GM21529 (cell line): Measurements from ENCODE around the gene SAP30L.

Experiments used
- ATAC-seq: cut with Tn5 transposase; IDR thresholded peaks from one replicate; pipeline ENCODE4 v1.9.1; 2021; ENCODE audit not compliant: unreplicated experiment

The SAP30L gene

DNA sequence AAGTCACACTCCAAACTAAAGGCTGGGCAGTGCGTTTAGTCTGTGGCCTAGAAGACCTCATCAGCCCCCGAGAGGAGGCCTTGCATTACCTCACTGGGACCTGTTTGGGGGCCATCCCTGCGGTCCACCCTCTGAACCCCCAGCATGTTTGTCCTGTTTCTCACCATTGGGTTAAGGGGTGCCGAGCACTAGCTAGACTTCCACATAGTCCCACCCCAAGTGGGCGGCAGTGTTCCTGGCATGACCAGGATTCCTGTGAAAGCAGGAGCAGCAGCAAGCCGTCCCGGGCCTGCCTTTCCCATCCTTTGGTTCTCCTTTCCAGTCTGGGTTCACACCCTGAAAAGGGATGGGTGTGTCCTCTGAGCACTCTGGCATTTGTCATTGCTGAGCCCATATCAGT, 26.6 kb upstream of the SAP30L start:
- ATAC-seq: no peak

DNA sequence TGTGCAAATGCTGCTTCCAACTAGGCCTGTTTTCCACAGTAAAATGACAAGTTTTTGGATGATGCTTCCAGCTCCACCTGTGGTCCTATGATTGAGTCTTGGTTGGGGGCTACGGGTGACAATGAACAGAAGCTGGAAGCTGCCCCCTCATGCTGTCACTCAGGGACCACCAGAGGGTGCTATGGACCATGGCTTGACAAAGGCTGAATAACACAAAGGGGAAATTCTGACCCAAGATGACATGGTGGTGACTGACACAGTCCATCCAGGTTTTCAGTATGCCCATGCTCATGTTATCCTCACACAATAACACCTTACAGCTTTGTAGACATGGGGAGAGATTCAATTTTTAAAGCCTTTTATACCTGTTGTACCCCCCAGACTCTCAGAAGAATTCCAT, 23.9 kb upstream of the SAP30L start:
- ATAC-seq: no peak

DNA sequence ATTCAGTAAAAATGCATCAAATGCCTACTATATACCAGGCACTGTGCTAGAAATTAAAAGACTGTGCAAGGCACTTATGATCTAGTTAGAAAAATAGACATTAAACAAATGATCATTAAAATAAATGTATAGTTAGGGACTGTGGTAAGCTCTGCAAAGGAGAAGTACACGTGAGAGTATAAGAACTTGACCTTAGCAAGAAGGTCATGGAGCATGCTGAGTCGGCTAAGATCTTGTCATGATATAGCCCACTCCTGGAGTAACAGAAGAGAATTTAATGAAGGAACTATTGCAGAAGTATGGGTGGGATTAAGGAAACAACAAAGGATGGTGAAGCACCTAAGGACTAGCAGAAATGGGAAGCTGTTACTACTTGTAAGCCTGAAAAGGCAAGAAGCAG, 23.5 kb upstream of the SAP30L start:
- no peak for ATAC-seq

DNA sequence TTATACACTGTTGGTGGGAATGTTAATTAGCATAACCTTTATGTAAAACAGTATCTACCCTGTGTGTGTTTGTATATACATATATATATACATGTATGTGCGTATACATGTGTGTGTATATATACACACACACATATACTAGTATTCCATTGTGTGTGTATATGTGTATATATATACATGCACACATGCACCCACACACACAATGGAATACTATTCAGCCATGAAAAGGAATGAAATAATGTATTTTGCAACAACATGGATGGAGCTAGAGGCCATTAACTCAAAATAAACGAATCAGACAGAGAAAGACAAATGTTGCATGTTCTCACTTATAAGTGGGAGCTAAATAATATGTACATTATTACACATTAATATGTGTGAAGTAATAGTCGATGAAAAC, 17.6 kb upstream of the SAP30L start:
- no peak for ATAC-seq

DNA sequence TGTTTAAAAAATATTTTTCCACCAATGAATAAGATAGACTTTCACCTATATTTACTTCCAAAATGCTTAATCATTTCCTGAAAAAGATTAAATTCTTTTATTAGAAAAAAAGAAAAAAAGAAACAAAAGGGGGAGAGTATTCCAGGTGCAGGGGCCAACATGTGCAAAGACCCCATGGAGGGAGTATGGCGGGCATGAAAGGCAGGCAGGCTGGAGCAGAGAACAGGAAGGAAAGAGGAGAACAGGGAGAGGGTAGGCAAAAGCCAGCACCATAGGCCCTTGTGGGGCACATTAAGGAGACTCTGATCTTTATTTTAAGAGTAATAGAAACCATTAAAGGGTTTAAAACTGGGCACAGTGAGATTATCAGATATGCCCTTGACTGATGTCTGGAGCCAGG, 16.5 kb upstream of the SAP30L start:
- no peak for ATAC-seq

DNA sequence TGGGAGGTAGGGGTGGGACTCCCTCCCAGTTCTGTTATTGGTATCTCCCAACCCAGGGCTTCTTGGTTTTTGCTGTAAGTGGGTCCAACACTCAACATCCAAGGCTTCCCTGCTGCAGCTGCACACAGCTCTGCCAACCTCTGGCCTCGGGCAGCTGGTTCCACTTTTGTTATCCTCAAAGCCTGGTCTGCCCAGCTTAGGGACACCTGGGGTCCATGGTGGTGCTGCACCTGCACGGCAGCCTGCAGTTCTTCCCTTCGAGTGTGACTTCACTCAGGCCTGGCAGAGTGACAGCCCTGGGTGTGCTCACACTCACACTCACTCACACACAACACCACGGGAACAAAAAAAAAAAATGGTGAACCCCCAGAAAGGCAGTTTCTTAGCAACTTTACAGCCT, 15.3 kb upstream of the SAP30L start:
- no peak for ATAC-seq

DNA sequence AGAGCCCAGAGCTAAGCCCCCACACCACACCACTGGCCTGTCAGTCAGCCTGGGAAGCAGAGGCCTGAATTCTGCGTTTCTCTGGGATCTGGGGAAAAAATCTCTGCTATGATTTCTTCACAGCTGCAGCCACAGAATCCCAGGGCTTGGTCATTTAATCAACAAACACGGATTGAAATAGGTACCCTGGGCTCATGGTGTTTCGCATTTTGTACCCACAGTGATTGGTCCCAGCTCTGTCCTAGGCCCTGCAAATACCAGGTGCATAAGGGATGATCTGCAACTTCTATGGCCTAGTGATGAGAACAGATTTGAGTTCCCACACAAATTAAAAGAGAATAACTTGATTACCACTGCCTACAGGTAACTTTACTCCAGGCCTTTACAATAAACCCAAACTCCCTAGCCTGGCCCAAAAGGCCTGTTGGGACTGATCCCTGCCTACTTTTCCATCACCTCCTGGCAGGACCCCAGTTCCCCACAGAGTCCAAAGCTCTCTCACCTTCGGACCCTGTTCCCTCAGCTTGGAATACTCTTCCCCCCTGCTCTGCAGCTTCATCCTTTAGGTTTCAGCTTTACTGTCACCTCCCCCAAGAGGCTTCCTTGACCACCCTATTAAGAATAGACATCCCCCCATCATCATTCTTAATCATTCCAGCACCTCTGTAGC, 14.7 kb upstream of the SAP30L start:
- ATAC-seq: no peak

DNA sequence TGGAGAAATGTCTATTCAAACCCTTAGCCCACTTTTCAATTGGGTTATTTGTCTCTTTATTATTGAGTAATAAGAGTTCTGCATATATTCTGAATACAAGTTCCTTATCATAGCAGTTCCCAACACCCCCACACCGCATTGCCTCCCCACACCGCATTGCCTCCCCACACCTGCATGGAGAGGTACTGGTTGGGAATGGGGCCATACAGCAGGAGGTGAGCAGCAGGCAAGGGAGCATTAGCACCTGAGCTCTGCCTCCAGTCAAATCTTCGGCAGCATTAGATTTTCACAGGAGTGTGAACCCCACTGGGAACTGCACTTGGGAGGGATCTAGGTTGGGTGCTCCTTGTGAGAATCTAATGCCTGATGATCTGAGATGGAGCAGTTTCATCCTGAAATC, 10.6 kb upstream of the SAP30L start:
- ATAC-seq: no peak

DNA sequence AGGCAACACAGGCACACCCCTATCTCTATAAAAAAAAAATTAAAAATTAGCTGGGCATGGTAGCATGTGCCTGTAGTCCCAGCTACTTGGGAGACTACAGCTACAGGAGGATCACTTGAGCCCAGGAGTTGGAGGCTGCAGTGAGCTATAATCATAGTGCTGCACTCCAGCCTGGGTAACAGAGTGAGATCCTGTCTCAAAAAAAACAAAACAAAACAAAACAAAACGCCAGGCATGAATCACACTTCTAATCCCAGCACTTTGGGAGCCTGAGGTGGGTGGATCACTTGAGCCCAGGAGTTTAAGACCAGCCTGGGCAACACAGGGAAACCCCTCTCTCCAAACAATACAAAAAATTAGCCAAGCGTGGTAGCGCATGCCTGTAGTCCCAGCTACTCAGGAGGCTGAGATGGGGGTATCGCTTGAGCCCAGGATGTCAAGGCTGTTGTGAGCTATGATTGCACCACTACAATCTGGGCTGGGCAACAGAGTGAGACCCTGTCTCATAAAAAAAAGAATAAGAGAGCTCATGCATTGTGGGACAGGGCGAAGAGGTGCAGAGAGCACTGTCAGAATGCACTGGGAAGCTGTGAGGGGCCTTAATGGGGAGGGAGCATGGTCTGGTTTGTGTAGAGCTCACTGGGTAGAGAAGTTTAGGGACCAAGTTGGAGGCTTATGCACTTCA, 8.4 kb upstream of the SAP30L start:
- no peak for ATAC-seq

DNA sequence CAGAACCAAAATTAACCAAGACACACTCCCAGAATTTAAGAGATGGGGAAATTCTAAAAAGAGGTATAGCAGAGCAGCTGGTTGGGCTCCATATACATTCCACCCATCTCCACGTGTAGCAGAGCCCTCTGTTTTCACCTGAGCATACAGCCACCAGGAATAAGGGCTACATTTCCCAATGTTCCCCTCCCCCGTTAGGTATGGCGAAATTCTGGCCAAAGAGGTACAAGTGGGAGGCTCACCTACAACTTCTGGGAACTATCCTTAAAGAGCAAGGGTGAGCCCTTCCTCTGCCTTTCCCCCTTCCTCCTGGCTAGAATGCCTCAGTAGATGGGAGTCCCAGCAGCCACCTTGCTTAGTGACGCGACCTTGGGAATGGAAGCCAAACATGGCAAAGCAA, 5.3 kb upstream of the SAP30L start:
- ATAC-seq: no peak

DNA sequence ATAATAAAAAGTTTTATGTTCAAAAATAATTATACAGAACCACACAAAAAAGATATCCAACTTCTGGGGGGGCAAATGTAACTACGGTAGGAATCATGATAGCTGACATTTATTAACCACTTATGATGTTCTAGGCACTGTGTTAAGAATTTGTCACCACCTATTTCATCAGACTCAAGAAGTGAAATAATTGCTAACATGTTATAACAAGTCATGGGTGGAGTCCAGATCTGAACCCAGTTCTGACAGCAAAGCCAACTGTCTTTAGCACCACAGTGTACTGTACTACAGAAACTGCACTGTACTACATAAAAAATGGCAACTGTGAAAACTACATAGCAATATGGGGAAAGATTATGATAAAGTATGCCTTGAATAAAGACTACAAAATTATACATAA, 3.0 kb upstream of the SAP30L start:
- no peak for ATAC-seq

DNA sequence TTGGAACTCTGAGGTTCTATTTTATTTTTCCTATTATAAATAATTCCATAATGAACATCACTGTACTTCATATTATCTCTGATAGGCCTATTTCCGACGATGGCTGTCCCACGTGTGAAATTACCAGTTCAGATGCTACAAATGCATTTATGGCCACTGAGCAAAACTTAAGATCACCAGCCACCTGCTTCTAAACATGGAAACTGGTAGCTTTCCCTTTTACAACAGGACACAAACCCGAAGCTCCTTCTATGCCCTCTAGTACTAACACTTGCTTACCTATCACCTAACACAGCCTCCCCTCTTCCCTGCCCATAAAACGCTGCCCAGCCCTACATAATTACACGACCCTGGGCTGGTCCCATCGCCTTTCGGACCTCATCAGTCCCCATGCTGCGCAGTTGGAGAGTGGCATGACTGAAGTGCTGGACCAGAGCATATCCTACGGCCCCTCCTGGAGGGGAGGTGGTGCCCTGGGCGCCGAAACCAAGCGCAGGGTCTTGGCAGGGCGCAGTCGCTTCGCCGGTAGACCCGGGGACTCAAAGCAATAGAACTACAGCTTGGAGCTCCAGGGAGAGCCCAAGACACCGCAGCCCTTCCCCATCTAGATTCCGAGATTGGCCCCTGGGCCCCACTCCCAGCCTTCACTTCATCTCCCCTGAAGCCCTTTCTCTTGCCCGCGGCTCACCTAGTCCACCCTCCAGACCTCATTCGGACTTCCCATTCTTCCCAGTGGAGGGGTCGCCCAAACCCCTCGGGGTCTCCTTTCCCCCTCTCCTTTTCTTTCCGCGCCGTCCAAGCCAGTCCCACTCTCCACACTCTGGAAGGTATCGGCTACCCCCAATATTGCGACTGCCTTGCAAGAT, 1.0 kb upstream of the SAP30L start:
- ATAC-seq: peak; percentile 15

DNA sequence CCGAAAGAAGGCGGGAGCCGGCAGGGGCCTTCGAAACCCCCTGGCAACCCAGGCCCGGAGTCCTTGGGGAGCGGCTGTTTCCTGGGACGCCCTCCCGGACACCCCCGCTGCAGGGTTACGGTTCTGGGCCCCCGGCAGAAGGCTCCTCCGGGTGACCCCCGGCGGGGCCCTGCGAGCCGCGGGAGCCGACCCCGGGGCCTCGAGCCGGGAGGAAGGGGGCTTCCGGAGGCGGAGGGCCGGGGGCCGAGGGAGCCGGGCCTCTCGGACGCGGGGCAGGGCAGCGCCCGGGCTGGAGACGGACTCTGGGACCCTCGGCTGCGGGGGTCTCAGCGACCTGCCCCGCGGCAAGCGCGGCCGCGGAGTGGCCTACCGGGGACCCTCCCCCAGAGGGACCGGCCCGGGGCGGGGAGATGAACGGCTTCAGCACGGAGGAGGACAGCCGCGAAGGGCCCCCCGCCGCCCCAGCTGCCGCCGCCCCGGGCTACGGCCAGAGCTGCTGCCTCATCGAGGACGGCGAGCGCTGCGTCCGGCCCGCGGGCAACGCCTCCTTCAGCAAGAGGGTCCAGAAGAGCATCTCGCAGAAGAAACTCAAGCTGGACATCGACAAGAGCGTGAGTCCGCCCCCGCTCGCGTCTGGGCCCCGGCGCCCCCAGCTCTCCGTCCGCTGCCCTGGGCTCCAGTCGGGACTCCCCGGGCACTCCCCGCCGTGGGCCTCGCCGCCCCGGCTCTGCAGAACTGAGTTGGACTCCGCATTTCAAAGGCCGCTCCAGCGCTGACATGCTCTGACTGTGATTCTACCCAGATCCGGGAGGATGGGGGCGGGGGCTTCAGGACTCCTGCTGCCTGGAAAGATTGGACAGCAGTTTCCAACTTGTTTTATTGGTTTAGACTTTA, 645 bp downstream of the SAP30L start:
- ATAC-seq: peak; percentile 23

DNA sequence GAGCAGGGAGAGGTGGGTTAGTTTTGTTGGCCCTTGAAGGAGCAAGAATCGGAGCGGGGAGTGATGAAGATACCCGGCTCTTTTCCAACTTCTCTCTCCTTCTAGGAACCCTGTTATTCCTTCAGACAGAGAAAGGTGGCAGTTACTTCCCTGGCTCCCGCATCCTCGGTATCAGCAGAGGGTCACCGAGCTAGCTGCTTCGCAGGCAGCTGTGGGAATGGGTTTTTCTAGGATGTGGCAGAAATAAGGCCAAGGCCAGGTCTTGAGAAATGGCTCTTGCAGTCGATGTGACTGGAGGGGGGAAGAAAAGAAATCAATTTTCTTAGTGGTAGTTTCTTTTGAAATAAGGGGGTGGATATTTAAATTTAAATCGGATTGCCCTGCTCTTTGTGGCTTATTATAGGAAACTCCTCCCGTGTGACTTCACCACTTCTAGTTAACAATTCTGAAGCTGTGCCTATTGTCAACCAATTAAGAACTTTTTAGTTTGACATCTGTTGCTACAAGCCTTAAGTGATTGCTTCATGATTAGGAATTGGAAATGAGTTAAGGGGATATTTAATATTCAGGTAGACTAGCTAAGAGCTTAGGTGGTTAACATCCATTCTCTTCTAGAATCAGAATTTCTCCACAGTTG, 1.4 kb downstream of the SAP30L start:
- ATAC-seq: no peak

DNA sequence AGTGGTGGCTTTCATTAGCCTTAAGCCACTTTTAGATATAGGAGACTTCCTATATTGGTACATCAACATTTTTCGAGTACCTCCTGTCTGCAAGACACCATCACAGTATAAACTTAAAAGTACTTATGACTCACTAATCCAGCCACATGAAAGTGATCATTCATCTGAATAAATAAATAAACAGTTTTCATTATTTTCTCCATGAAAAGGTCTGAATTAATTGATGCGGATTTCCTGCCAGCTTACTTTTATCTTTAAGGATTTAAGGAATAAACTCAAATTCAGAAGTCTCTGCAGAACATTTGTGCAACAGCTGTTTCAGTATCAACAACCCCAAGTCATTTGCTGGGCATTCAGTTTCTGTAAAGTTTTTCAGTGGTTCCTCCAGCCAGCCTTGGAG, 4.0 kb downstream of the SAP30L start:
- ATAC-seq: no peak

DNA sequence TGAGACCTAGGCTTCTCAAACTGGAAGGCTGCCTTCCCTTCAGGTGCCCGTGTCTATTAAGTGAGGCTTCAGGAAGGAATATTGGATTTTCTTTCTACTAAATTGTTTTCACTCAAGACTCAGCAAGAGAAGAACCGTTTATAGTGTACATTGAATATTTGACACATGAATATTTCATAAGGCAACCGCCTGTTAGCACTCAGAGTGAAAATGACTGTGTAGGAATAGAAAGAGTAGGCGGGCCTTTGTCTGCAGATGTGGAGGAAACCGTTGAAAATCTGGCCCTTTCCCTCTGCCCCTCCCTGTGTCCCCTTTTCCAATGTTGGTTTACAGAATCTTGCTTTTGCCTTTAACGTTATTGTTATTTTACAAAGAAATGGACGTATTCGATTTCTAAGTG, 6.2 kb downstream of the SAP30L start:
- ATAC-seq: no peak

DNA sequence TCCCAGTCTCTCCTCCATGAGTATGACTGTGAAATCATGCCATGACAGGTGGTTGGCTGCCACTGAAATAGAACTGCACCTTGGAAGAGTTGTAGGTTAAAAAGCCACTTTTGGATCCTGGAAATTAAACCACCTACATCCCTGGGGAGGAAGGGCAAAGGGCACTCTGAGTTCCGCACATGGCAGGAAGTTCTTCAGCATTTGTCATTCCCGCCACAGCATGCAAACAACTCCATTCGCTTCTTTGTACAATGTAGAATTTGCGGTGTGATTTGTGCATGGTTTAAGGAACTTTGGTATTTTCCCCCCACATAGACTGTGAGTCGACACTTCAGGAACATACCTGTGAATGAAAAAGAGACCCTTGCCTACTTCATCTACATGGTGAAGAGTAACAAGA, 9.8 kb downstream of the SAP30L start:
- ATAC-seq: no peak

DNA sequence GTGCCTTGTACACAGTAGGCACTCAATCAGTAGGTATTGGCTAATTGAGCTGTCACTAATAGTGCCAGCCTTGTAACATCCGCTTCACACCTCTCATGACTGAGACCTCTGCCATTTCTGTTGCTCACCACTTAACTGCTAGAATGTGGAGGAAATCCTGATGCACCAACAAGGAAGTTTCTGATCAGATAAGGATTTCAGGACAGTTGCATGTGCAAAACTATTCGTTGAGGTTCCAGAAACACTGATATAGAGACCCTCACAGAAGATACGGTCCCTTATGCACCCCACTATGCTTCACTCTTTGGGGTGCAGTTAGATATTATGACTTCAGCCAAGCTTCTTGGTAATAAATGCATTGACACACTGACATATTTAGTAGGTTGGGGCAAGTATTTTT, 10.7 kb downstream of the SAP30L start:
- ATAC-seq: no peak

DNA sequence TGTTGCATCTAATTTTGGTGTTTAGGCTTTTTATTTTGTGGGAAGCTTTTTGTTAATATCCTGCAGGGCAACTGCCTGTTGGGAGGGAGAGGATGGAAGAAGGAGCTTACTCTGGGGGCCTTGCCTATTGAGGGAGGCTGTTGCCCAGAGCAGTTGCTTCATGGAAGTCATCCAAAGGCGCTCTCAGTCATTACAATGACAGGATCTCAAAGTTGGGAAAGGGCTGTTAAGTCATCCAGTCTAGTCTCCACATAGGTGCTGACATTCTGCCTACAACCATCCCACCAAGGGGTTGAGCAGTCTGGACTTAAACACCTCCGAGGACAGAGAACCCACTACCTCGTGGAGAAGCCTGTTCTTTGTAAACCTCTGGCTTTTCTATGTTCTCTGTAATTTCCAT, 13.2 kb downstream of the SAP30L start:
- no peak for ATAC-seq

DNA sequence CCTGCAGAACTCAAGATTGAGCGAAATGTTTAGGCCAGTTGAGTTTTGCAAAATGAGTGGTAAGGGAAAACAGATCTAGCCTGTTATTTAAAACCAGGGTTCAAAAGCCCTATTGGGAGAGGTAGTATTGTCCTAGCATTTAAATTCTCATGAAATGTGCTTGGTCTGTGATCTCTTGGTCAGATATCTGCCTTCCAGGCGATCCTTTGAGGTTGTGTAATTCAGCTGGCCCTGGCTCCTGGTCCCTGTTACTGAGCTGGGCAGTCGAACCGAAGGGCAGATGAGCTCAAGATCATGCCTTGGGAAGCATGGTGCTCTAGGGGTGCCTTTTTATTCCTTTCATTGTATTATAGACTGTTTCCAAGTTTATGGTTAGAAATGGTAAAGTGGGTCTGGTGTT, 14.4 kb downstream of the SAP30L start:
- no peak for ATAC-seq

DNA sequence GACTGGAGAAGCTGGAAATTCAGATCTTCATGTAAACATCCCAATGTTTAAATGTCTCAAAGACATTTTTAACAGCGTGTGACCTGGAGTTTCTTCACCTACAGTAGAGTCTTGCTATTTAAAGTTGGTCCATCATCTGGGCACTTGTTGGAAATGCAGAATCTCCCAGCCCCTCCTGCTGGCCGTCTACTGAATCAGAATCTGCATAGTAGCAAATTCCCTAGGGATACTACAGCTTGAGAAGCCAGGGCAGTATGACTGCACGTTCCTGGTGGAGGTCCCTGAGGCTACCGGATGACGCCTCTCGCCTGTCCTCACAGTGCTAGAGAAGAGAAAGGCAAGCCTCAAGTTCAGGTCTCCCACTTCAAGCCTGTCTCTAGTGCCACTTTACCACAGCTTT, 15.7 kb downstream of the SAP30L start:
- ATAC-seq: no peak
